Melanocyte of skin (primary cell): Measurements from ENCODE around the gene ZNF443. TPM values are rescaled to one million over a fixed set of nuclear protein-coding genes. Genes with fewer than 3 reads are reported as not detected.

ENCODE experiments used
- total RNA-seq, 2 donors: library from RNA; depleted of rRNA; stranded (reverse); fragments of >200 nt; gene quantifications; 2 replicates each; pipeline ENCODE4 v1.2.3, GENCODE V29; 2012

Gene ZNF443
- total RNA-seq, result 1 to 10 TPM; 1.0 to 2.0 TPM

GRCh38 chr19:12440541-12441316, at the start of gene ZNF443:
Gene ZNF443, minus strand, starts transcription at chr19:12441021. Its CDS starts 107 bp downstream, at chr19:12440914.

DNA sequence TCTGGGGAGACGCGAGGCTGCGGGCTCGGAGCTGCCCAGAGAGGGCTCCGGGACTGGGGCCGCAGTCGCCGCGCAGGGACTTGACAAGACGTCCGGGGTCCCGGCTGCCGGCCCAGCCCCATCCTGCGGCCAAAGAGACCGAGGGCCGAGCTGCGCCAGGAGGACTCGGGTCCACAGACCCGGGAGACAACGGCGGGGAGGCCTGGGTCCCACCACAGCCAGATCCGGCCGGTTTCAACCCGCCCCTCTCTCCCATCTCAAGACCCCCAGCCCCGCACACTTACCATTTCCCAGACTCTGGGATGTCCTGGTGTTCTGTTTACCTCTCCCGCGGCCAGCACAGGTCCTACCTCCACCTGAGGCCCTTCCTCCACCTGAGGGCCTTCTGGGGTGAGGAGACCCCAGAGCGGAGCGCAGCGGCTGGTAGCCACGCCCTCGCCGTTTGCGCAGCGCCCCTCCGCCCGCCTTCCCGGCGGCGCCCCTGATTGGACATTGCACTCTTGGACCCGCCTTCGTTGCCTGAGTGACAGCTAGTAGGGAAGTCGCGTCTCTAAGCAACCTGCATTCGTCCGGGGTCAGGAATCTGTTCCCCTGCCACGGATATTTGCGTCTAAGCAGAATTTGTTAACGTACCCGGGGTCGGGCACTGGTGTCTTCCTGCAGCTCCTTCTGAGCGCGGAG, 43.7 kb upstream of the ZNF443 start, which contains the start of gene ZNF709:
Gene ZNF709 (minus strand): TSS at position 446 of the 681 bp plus-strand sequence. CDS start 159 bp downstream, at position 287.

GRCh38 chr19:12400633-12401502, 40.0 kb downstream of the ZNF443 start, which contains the start of gene ZNF799:
Gene ZNF799, minus strand, starts transcription at chr19:12401271. Its CDS starts 201 bp downstream, at chr19:12401070.

Other genes starting within 250 kb of the ZNF443 start
- 1 to 10 TPM; 4.8 to 6.7 TPM for gene ZNF44, start 146.1 kb downstream of the ZNF443 start, total RNA-seq
- gene ZNF563, start 107.4 kb downstream of the ZNF443 start, total RNA-seq, result 1 to 10 TPM; 2.0 to 2.1 TPM
- 1 to 10 TPM; 1.0 to 1.3 TPM for gene ZNF442, start 75.3 kb downstream of the ZNF443 start, total RNA-seq
- 1 to 10 TPM; 2.0 to 2.8 TPM for gene ZNF799, start 39.8 kb downstream of the ZNF443 start, total RNA-seq
- 1 to 10 TPM; 1.7 to 2.1 TPM for gene ZNF709, start 43.8 kb upstream of the ZNF443 start, total RNA-seq
- gene ZNF564, start 110.5 kb upstream of the ZNF443 start, total RNA-seq, result 1 to 10 TPM; 4.0 to 4.5 TPM
- 10 to 100 TPM; 10.7 to 16.9 TPM for gene ZNF490, start 169.8 kb upstream of the ZNF443 start, total RNA-seq
- gene ZNF791, start 169.9 kb upstream of the ZNF443 start, total RNA-seq, result 1 to 10 TPM; 8.7 to 10.0 TPM
- 10 to 100 TPM; 38.3 to 57.5 TPM for gene MAN2B1, start 225.7 kb upstream of the ZNF443 start, total RNA-seq
- gene WDR83, start 225.8 kb upstream of the ZNF443 start, total RNA-seq, result 1 to 10 TPM; 7.3 to 8.6 TPM
- 10 to 100 TPM; 67.4 to 85.9 TPM for gene DHPS, start 240.9 kb upstream of the ZNF443 start, total RNA-seq
- gene GNG14, start 247.0 kb upstream of the ZNF443 start, total RNA-seq, result not detected